ENCODE measurements around the gene TMEM233. TPM values are rescaled to one million over a fixed set of nuclear protein-coding genes. Genes with fewer than 3 reads are reported as not detected.

TMEM233 gene
- total and polyA plus RNA-seq, 2 experiments from 2014 or later, result 0.24 to 0.71 TPM

DNA sequence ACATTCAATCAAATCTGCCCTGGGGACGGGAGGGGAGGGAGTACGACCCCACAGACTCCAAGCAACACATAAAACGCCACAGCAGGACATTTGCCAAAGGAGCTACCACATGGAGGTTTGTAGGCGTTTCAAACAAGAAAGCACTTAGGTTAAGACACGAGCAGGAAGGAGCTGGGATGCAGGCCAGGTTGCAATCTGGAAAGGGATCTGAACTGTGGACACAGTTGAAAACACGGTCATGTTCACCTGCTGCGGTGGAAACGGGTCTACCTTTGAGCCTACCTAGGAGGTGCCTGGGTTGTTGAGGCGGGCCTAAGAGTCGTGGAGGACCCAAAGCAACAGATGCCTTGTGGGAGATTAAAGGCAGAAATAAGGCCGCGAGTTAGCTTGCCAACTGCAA, 92.8 kb downstream of the TMEM233 start:
- Histone ChIP-seq H3K36me3 (ENCODE audit: insufficient read depth) (no peaks in the 10 kb centered on the region), H3K4me1 (ENCODE audit: insufficient read depth) (no peaks in the 10 kb centered on the region), H3K27me3 (ENCODE audit: insufficient read depth) (no peaks in the 10 kb centered on the region), H3K9me2 (ENCODE audit: insufficient read depth) (0 out of 2 replicates have a peak, but pooled peaks cover 4% of the 10 kb centered on the region), H3K4me3 (no peak overlapping the region), H3K79me2 (replicated peaks; ENCODE audit: insufficient read depth) (no peaks in the 10 kb centered on the region), H3K4me2 (no peak overlapping the region), H3K27ac (ENCODE audit: low read depth) (no peak overlapping the region), H3F3A (replicated peaks; ENCODE audit: low read depth) (0 out of 2 replicates have a peak, but pooled peaks cover 3% of the 10 kb centered on the region), H4K20me1 (replicated peaks; ENCODE audit: insufficient read depth) (no peaks in the 10 kb centered on the region; the same call in 1 of the 2 replicates), H2AFZ (no peak overlapping the region)
- Mint-ChIP-seq H3K36me3 (ENCODE audit: low read depth) (peaks cover 47% of the 10 kb centered on the region), H3K4me1 (peaks cover 10% of the 10 kb centered on the region; the same call in 2 of the 3 replicates), H3K9me3 (no peaks in the 10 kb centered on the region), H3K27me3 (ENCODE audit: insufficient read depth, low read depth, poor library complexity) (no peaks in the 10 kb centered on the region), H3K4me3 (no peak overlapping the region), H3K27ac (no peak overlapping the region)
- no peak for ATAC-seq
- TF ChIP-seq POLR2AphosphoS5 (IDR thresholded peaks at IDR 0.05; ENCODE audit: low read depth), result no peak
- TF ChIP-seq ZNF331 (CRISPR knock-in tag; IDR thresholded peaks at IDR 0.05; ENCODE audit: low read depth), result no peak
- no peak for TF ChIP-seq JUNB (IDR thresholded peaks at IDR 0.05; ENCODE audit: unreplicated experiment)
- no peak for TF ChIP-seq EZH2phosphoT487 (IDR thresholded peaks at IDR 0.05; ENCODE audit: unreplicated experiment)
- TF ChIP-seq ZNF114 (CRISPR knock-in tag; IDR thresholded peaks at IDR 0.05), result no peak
- TF ChIP-seq EZH2 (IDR thresholded peaks at IDR 0.05; ENCODE audit: low read depth, unreplicated experiment), result no peak
- TF ChIP-seq NANOG (IDR thresholded peaks at IDR 0.05; ENCODE audit: borderline replicate concordance), result no peak
- TF ChIP-seq CREB1 (CRISPR knock-in tag; IDR thresholded peaks at IDR 0.05; ENCODE audit: low read depth), result no peak
- no peak for TF ChIP-seq ZNF462 (CRISPR knock-in tag; IDR thresholded peaks at IDR 0.05)
- no peak for DNase-seq (ENCODE audit: low spot score)

Data from GM23338 (cell line).